Inferior parietal cortex (tissue), 1 donor: ENCODE data around the gene CYB5B.

Source experiments
- DNase-seq: peaks from one replicate; pipeline ENCODE4 v3.0.0-alpha.2; 2016; ENCODE audit errors: extremely low spot score

CYB5B gene

DNA sequence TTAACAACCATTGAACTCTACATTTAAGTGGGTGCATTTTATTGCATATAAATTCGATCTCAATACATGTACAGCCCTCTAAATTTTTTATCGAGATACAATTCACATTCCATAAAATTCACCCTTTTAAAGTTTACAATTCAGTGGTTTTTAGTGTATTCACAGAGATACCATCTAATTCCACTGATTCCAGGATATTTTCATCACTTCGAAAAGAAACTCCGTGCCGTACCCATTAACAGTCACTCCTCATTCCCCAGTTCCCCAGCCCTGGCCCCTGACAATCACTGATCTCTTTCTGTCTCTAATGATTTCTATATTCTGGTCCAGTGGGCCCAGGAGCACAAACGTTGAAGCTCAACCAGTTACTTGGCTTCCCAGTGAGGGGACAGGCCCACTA is 61.4 kb downstream of the CYB5B start:
- no peak for DNase-seq

DNA sequence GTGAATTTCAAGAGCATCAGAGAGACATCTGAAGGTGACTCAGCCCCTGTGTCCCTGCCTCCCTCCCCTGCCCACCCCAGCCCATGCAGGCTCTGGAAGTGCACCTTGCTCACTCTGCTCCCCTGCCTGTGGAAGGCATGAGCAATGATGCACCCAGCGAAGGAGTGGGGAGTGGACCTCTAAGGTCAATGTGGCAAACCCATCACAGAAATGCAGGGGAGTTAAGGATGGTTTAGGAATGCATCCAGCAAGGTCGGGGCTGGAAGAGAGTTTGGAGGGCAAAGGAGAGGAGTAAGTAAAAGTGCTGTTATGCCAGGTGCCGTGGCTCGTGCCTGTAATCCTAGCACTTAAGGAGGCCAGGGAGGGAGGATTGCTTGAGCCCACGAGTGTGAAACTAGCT is 61.9 kb downstream of the CYB5B start:
- no peak for DNase-seq

DNA sequence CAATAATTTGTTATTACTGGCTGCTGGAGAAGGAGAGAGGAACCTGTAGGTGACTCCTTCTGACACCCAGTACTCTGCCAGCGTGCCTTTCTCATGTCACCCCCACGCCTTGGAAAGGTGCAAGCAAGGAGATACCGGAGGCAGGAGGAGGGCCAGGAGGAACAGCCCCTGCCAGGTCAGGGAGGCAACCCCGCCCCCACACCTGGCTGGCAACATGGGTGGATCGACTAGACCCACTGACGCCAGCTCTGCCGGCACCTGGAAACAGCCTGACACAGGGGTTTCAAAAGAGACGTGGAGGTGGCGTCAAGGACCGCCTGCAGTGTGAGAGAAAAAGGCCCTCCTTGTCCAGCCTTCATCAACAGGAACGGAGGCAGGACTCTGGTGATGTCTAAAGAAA is 62.3 kb downstream of the CYB5B start:
- no peak for DNase-seq

DNA sequence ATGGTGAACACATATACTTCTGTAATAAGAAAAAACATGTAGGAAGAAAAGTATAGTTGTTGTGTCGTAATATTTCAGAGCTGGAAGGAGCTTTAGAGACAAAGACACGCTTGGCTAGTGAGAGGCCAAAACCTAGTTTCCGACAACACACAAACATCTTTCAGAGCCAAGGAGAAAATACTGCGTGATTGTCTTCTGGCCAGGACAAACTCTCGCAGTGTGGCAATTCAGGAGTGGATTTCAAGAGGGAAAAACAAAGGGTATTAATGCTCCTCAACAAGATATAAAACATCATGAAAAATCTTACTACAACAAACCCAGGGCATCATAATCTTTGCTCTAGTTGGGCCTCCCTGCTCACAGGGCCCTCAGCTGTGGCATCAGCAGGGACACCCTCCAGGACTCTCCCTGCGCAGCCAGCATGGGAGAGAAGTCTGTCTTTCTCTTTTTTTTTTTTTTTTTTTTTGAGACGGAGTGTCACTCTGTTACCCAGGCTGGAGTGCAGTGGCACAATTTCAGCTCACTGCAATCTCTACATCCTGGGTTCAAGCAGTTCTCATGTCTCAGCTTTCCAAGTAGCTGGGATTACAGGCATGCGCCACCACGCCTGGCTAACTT is 66.4 kb downstream of the CYB5B start:
- no peak for DNase-seq

DNA sequence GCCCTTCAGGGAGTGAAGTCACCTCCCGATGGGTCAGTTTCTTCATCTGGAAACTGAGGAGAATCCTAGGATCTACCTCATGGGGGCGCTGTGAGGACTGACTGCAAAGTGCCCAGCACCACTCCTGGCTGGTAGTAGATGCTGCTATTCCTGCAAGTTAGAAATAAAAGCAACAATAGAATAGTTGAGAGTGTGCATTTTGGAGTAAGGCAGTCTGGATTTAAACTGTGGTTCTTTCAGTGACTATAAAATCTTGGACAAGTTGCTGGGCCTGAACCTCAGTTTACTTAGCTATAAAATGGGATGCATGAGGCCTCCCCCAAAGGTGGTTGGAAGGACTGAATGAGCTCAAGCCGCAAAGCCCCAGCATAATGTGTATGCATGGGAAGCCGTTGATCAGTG is 70.6 kb downstream of the CYB5B start:
- DNase-seq: no peak

DNA sequence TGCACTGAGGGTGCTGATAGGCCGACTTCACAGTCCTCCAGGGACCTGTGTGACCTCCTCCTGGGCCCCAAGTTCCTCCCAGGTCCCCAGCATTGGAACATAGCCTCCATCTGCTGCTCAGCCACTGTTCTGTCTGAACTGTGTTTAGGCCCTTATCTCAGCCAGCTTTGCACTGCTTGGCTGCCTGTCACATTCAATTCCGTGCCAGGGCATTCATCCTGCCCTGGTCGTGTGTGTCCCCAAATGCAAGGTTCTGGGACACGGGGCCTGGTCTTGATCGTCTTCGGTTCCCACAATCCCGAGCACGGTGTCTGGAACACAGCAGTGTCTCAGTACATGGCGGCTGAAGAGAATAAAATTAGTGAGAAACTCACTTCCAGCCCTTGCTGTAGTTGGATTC is 71.4 kb downstream of the CYB5B start:
- no peak for DNase-seq

DNA sequence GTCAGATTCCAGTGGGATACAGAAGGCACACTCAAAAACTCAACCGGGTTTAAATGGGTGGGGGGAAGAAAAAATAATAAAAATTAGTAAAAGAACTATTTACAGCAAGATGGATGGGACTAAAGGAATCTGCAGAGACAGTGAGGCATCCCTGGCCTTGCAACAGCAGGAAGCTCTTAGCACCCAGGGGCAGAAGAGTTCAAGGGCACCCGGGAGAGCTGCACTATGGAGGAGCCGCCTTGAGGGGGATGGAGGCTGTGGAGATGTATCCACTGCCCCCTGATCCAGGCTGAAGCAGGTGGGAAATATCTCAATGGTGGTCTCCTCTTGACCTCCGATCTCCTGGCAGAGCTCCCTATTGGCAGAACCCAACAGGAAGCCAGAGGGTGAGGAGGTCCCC is 72.0 kb downstream of the CYB5B start:
- no peak for DNase-seq

DNA sequence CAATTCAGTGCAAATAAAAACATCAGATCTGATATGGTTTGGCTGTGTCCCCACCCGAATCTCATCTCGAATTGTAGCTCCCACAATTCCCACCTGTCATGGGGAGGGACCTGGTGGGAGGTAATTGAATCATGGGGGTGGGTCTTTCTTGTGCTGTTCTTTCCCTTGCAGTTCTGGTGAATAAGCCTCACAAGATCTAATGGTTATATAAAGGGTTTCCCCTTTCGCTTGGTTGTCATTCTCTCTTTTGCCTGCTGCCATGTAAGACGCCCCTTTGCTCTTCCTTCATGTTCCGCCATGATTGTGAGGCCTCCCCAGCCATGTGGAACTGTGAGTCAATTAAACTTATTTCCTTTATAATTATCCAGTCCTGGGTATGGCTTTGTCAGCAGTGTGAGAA is 72.5 kb downstream of the CYB5B start:
- DNase-seq: no peak

DNA sequence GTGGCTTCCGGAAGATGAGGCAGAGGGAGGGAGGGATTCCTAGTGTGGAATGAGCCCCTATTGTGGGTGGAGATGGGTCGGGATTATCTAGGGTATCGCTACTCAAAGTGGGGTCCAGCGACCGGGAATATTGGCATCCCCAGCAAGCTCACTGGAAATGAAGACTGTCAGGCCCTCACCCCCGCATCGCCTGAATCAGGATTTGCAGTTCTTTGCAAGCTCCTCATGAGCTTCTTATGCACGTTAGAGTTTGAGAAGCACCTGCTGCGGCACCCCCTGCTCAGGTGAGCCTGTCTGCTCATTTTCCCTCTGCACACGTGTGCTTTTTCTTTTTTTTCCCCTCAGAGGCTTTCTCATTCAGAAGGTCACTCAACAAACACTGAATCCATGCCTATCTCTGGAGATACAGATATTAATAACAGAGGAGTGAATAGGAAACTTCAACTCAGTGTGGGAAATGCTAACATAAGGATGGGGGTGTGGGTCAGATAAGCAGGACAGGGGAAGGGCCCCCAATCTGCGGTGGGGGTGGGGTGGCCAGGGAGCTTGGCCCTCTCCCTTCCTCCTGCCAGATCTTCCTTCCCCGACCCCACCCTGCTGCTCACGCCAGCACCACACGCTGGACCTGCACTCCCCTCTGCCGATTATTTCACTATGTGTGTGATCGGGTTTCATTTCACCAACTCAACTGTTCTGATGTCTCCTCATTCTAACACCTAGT is 73.6 kb downstream of the CYB5B start:
- DNase-seq: no peak

DNA sequence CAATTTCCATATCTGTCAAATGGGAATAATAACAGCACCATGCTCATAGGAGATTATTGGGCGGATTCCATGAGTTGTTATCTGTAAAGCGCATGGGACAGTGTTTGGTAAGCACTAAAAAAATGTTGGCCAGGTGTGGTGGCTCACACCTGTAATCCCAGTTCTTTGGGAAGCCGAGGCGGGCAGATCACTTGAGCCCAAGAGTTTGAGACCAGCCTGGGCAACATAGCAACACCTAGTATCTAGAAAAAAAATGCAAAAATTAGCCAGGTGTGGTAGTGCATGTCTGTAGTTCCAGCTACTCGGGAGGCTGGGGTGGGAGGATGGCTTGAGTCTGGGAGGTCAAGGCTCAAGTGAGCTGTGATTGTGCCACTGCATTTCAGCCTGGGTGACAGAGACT is 74.5 kb downstream of the CYB5B start:
- DNase-seq: no peak

DNA sequence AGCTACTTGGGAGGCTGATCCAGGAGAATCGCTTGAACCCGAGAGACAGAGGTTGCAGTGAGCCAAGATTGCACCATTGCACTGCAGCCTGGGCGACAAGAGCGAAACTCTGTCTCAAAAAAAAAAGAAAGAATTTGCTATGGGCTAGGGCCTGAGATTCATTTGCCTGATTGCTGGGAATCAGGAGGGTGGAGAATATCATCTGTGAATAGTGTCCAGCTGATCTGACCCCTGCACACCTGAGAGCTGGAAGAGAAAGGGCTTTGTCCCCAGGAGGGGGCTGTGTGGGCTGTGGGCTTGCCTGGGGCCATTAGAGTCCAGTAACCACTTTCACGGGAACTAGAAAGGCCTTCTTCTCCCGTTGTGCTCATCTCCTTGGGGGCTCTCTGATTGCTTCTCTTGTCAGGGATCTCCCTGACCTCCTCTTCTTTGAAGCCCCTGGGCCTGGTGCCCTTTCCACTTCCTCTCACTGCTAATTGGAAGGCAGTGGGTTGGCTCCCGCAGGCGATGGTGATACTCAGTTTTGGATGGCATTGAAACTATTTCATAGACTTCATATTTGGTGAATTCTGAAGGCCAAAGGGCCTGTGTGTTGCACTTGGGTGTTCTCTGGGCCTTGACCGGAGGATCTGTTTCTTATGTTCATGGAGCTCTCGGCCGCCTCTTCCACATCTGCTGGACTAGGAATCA is 75.3 kb downstream of the CYB5B start:
- no peak for DNase-seq

DNA sequence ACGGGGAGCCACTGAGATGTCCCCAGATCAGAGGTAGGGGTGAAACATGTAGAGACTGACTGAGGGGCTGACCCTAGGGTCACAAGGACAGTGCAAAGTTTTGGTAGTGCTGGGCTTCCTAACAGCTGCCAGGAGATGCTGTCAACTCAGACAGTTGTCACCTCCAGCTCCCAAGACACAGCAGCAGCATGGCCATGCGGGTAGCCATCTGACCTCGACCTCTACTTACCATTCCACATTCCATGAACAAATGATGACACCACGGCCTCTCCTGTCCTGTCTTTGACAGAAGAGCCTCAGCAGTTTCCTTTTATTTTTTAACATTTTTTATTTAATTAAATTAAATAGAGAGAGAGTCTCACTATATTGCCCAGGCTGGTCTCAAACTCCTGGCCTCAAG is 76.1 kb downstream of the CYB5B start:
- no peak for DNase-seq

DNA sequence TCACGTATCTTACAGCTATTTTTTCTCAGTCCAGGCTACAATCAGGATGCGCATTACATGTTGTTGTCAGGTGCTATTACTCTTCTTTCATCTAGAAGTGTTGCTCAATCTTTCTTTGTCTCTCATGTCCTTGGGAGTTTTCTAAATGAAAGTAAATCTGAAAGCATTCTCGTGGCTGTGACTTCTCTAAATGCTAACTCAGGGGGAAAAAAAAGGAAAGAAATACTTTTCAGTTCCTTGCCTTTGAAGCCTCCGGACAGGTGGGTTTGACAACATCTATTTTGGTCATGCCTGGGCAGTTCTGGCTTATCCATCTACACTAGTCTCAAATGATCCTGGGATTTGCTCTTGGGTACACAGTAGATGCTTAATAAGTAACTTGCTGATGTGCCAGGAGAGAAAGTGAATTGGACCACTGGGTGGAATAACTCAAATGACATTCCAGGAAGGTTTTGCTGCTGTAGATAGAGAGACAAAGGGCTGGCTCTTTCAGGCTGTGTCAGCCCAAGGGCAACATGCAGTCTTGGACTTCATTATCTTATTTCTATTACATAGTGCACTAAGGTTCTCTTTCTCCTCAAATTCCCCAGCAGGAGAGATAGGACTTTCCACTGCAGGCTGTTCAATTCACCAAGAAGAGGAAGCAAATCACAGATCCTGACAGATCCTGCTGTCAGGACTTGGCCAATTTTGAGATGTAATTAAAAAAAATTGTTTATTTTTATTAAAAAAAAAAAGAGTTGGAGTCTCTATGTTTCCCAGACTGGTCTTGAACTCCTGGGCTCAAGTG is 77.7 kb downstream of the CYB5B start:
- no peak for DNase-seq

DNA sequence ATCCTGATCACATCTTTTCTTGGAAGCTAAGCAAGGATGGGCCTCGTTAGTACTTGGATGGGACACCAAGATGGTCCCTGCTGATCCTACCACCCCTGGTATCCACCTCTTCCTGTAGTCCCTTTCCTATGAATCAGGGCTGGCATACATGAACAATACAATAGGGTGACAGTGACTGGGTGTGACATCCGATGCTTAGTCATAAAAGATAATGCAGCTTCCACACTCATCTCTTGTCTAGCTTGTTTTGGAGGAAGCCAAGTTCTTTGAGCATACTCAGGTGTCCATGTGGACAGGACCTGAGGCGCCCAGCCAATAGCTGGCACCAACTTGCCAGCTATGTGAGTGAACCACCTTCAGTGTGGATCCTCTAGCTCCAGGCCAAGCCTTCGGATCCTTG is 78.8 kb downstream of the CYB5B start:
- no peak for DNase-seq

DNA sequence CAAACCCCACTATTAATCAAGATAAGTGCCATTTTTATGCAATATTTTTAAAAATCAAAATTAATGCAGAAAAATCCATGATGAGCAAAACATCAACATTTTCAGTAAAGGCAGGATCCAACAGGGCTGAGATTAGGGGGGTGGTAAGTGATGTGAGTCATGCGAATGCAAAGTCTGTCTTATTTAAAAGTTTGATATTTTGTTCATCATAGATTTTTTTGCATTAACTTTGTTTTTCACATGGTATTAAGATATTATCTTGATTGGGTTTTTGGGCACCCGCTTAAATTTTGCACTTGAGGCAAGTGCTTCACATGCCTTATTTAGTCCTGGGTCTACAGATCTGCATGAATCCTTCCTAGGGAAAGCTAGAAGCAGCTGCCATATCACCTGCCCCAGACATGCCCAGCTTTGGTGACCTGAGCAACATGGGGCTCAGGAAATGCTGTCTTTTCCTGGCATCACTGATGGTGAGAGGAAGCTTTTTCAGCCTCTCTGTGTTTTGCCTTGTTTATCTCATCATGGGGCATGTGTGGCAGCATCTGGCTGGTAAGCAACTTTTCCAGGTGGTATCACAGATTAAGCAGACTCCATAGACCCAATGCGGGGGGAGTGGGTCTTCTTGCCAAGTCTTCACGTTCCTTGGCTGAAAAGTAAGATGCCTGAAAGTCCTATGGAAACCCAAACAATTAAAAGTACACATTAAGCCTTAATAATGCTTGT is 83.8 kb downstream of the CYB5B start:
- DNase-seq: no peak

DNA sequence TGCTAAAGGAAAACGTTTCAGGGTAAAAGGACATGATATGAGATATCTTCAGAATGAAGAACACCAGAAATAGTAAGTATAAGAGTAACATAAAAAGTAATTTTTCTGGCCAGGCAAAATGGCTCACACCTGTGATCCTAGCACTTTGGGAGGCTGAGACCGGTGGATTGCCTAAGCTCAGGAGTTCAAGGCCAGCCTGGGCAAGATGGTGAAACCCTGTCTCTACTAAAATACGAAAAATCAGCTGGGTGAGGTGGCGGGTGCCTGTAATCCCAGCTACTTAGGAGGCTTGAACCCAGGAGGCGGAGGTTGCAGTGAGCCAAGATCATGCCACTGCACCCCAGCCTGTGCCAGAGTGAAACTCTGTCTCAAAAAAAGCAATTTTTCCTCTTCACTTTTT is 84.7 kb downstream of the CYB5B start:
- no peak for DNase-seq

DNA sequence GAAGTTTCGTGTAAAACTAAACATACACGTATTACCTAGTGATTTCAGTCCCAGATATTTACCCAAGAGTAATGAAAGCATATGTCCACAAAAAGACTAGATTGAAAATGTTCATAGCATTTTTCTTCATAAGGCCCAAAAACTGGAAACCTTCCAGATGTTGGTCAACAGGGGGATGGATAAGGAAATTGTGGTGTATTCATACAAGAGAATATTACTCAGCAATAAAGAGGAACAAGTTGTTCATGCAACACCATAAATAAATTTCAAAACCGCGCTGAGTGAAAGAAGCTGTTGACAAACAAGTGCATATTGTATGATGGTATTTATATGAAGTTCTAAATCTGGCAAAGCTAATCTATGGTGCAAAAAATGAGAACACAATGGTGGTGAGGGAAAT is 87.2 kb downstream of the CYB5B start:
- no peak for DNase-seq

DNA sequence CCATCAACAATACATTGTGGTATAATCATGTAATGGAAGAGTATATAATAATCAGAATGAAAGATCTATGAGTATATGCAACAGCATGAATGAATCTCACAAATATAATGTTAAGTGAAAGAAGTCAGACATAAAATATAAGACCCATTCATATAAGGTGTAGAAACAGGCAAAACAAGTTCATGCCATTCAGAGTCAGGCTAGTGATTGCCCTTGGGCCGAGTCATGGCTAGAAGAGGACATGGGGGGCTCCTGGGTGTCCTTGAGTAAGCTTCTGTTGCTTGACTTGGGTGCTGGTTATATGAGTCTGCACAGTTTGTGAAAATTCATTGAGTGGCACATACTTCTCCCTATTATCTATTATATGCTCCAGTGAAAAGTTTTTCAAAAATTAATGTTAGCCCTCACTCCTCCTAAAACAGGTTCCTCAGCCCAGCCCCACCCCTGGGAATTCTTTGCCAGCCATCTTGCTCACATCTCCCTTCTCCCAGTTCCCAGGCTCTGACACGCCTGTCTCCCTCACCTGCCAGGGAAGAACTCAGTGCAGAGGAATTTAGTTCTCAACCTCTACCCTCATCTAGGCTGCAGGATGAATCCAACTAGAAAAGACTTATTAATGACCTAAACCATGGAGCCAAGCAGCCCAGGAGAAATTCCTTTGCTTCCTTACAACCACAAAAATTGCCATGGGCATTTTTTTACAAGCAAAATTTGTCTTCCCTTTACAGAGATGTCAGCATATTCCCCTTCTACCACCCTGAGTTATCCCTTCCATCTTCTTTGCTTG is 89.0 kb downstream of the CYB5B start:
- no peak for DNase-seq

DNA sequence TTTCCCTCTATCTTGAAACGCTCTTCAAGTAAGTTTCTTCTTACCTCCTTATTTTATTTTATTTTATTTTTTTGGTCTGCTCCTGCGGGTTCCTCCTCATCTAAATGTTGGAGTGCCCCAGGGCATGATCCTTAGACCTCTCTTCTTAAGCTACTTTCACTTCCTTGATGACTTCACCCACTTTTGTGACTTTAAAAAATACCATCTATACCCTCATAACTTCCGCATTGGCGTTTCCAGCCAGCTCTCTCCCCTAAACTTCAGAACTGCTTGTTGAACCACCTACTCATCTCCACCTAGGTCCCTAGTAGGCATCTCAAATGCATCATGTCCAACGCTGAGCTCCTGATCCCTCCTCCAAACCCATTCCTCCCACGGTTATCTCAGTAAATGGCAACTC is 89.9 kb downstream of the CYB5B start:
- no peak for DNase-seq
